Panc1 (cell line): ENCODE data around the gene CD55.

Source experiments
- POLR2AphosphoS5 ChIP-seq: IDR thresholded peaks from 2 replicates; pipeline ENCODE4 v1.6.1; 2012; ENCODE audit warnings: mild to moderate bottlenecking, low read depth, low read length, moderate library complexity
- SIN3A ChIP-seq: IDR thresholded peaks from 2 replicates; pipeline ENCODE4 v1.6.1; 2012; ENCODE audit warnings: low read depth, mild to moderate bottlenecking, low read length, moderate library complexity, borderline replicate concordance; ENCODE audit not compliant: insufficient read depth
- TCF7L2 ChIP-seq: IDR thresholded peaks from 2 replicates; pipeline ENCODE4 v1.6.1; 2011; ENCODE audit warnings: mild to moderate bottlenecking, low read depth, low read length, inconsistent platforms
- TF ChIP-seq, protein P1 (sequence below): fragments of 450-650 bp; IDR thresholded peaks from 2 replicates; pipeline ENCODE4 v1.5.1; 2017; ENCODE audit warnings: mild to moderate bottlenecking
- TF ChIP-seq, protein P2 (sequence below), 2 experiments: IDR thresholded peaks; 2 replicates each; pipeline ENCODE4 v1.6.1; 2011 to 2012; ENCODE audit warnings: low read depth in 2 of 2, control low read depth in 1 of 2, low read length in 1 of 2, mild to moderate bottlenecking in 1 of 2, moderate library complexity in 1 of 2; ENCODE audit not compliant: insufficient read depth in 1 of 2

DNA sequence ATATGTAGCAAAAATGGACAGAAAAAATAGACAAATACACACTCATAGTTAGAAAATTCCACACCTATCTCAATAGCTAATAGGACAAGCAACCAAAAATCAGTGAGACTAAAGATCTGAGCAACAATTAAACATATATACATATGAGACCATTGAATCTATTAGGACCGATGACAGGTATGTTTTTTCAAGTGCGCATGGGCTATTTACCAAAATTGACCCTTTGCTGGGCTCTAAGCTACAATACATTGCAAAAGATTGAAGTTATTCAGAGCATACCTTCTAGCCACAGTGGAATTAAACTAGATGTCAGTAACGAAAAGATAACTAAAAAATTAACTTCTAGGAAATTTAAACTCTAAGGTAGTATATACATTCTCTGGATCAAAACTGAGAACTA is 13.7 kb downstream of the CD55 start:
- TF ChIP-seq POLR2AphosphoS5: no peak
- TF ChIP-seq, protein P1, sequence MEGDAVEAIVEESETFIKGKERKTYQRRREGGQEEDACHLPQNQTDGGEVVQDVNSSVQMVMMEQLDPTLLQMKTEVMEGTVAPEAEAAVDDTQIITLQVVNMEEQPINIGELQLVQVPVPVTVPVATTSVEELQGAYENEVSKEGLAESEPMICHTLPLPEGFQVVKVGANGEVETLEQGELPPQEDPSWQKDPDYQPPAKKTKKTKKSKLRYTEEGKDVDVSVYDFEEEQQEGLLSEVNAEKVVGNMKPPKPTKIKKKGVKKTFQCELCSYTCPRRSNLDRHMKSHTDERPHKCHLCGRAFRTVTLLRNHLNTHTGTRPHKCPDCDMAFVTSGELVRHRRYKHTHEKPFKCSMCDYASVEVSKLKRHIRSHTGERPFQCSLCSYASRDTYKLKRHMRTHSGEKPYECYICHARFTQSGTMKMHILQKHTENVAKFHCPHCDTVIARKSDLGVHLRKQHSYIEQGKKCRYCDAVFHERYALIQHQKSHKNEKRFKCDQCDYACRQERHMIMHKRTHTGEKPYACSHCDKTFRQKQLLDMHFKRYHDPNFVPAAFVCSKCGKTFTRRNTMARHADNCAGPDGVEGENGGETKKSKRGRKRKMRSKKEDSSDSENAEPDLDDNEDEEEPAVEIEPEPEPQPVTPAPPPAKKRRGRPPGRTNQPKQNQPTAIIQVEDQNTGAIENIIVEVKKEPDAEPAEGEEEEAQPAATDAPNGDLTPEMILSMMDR: no peak
- no peak for TF ChIP-seq TCF7L2
- TF ChIP-seq, protein P2, sequence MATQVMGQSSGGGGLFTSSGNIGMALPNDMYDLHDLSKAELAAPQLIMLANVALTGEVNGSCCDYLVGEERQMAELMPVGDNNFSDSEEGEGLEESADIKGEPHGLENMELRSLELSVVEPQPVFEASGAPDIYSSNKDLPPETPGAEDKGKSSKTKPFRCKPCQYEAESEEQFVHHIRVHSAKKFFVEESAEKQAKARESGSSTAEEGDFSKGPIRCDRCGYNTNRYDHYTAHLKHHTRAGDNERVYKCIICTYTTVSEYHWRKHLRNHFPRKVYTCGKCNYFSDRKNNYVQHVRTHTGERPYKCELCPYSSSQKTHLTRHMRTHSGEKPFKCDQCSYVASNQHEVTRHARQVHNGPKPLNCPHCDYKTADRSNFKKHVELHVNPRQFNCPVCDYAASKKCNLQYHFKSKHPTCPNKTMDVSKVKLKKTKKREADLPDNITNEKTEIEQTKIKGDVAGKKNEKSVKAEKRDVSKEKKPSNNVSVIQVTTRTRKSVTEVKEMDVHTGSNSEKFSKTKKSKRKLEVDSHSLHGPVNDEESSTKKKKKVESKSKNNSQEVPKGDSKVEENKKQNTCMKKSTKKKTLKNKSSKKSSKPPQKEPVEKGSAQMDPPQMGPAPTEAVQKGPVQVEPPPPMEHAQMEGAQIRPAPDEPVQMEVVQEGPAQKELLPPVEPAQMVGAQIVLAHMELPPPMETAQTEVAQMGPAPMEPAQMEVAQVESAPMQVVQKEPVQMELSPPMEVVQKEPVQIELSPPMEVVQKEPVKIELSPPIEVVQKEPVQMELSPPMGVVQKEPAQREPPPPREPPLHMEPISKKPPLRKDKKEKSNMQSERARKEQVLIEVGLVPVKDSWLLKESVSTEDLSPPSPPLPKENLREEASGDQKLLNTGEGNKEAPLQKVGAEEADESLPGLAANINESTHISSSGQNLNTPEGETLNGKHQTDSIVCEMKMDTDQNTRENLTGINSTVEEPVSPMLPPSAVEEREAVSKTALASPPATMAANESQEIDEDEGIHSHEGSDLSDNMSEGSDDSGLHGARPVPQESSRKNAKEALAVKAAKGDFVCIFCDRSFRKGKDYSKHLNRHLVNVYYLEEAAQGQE (IDR thresholded peaks at IDR 0.05; ENCODE audit: insufficient read depth in 1 of 2, low read depth in 2 of 2, low read length in 1 of 2): no peak
- TF ChIP-seq SIN3A: no peak
